ENCODE measurements around the gene DOLPP1. TPM values are rescaled to one million over a fixed set of nuclear protein-coding genes. Genes with fewer than 3 reads are reported as not detected.

Gene DOLPP1
- total RNA-seq, 5 donors from 2014 or later (not counting 1 experiment from before 2014, with no cell fraction given) = 5.1 to 14.4 (median 11.8) TPM

GRCh38 chr9:129131300-129132145, 50.6 kb downstream of the DOLPP1 start:
- peak overlapping the region; percentile 2 for H3K27ac ChIP-seq (ENCODE audit: low read length)
- H3K9me3 Mint-ChIP-seq = no peaks in the 10 kb centered on the region
- H3K4me3 Mint-ChIP-seq = no peak overlapping the region

GRCh38 chr9:129133082-129133481, 52.2 kb downstream of the DOLPP1 start:
- H3K36me3 ChIP-seq (ENCODE audit: control insufficient read depth in 2 of 2, extremely low read depth in 1 of 2, insufficient read depth in 1 of 2, low read length in 1 of 2) = peaks cover 19 to 46% of the 10 kb centered on the region in 2 donors

More at GRCh38 chr9:129131300-129132145, 50.6 kb downstream of the DOLPP1 start:
- Histone ChIP-seq H3K36me3 (ENCODE audit: control insufficient read depth in 2 of 2, extremely low read depth in 1 of 2, insufficient read depth in 1 of 2, low read length in 1 of 2) (peaks cover 25 to 44% of the 10 kb centered on the region in 2 donors), H3K9me3 (no peaks in the 10 kb centered on the region), H3K4me1 (ENCODE audit: control insufficient read depth in 1 of 2, extremely low read depth in 1 of 2, insufficient read depth in 2 of 2, low read length in 2 of 2) (peaks cover 0 to 11% of the 10 kb centered on the region in 2 experiments), H3K27me3 (replicated peaks in 1 of 2; ENCODE audit: control insufficient read depth in 2 of 2, extremely low read depth in 1 of 2, insufficient read depth in 2 of 2, low read length in 1 of 2) (no peaks in the 10 kb centered on the region), H3K4me3 (ENCODE audit: control insufficient read depth in 1 of 2, extremely low read depth in 1 of 2, low read length in 1 of 2) (no peak overlapping the region)
- ChIA-PET CTCF (interaction anchor here (0.6 to 3.0 kb wide), 24 partner anchors 9 to 937 kb away, joined by 3 to 45 read pairs (median 4); partner anchors contain the start of genes C9orf50 (in 1 of the 2), NTMT1 (in 1 of the 2) and PTPA (in 1 of the 2)), POLR2A (interaction anchor here in 1 of 2 donors (1.1 kb wide), 1 partner anchor 494 kb away, joined by 6 read pairs; the partner anchor contains the start of gene NTMT1)
- H3K27ac Mint-ChIP-seq = peak overlapping the region in 1 of 2 donors; percentile 16
- ATAC-seq (replicated peaks in 1 of 4) (peak; percentile 96 to 100 (median 98)), DNase-seq (peak; percentile 66 to 90 (median 80))
- peaks cover 33% of the 10 kb centered on the region for H3K36me3 Mint-ChIP-seq
- WGBS (ENCODE audit: insufficient coverage) = 55% methylated on average over 8 of the region's 13 CpGs
- H3K27me3 Mint-ChIP-seq = no peaks in the 10 kb centered on the region
- H3K4me1 Mint-ChIP-seq = peaks cover 6 to 8% (median 6%) of the 10 kb centered on the region in 3 donors

GRCh38 chr9:129135476-129135875, 54.6 kb downstream of the DOLPP1 start:
- Mint-ChIP-seq H3K27ac (no peak overlapping the region), H3K9me3 (no peaks in the 10 kb centered on the region), H3K4me3 (no peak overlapping the region), H3K27me3 (no peaks in the 10 kb centered on the region), H3K36me3 (peaks cover 33% of the 10 kb centered on the region), H3K4me1 (peaks cover 19 to 23% (median 20%) of the 10 kb centered on the region in 3 donors)
- Histone ChIP-seq H3K4me1 (ENCODE audit: control insufficient read depth in 1 of 2, extremely low read depth in 1 of 2, insufficient read depth in 2 of 2, low read length in 2 of 2) (peaks cover 3 to 30% of the 10 kb centered on the region in 2 experiments), H3K9me3 (no peaks in the 10 kb centered on the region), H3K27me3 (replicated peaks in 1 of 2; ENCODE audit: control insufficient read depth in 2 of 2, extremely low read depth in 1 of 2, insufficient read depth in 2 of 2, low read length in 1 of 2) (no peaks in the 10 kb centered on the region), H3K4me3 (ENCODE audit: control insufficient read depth in 1 of 2, extremely low read depth in 1 of 2, low read length in 1 of 2) (no peak overlapping the region), H3K36me3 (ENCODE audit: control insufficient read depth in 2 of 2, extremely low read depth in 1 of 2, insufficient read depth in 1 of 2, low read length in 1 of 2) (peaks cover 13 to 43% of the 10 kb centered on the region in 2 donors), H3K27ac (ENCODE audit: low read length) (no peak overlapping the region)
- ChIA-PET CTCF (no interaction called here), POLR2A (no interaction called here)
- ATAC-seq (replicated peaks in 1 of 4) (no peak), DNase-seq (no peak)
- 100% methylated on average over 5 of the region's 6 CpGs for WGBS (ENCODE audit: insufficient coverage)

More at GRCh38 chr9:129133082-129133481, 52.2 kb downstream of the DOLPP1 start:
- H3K4me3 Mint-ChIP-seq = no peak overlapping the region
- Histone ChIP-seq H3K4me3 (ENCODE audit: control insufficient read depth in 1 of 2, extremely low read depth in 1 of 2, low read length in 1 of 2) (no peak overlapping the region), H3K27ac (ENCODE audit: low read length) (no peak overlapping the region), H3K27me3 (replicated peaks in 1 of 2; ENCODE audit: control insufficient read depth in 2 of 2, extremely low read depth in 1 of 2, insufficient read depth in 2 of 2, low read length in 1 of 2) (no peaks in the 10 kb centered on the region), H3K9me3 (no peaks in the 10 kb centered on the region), H3K4me1 (ENCODE audit: control insufficient read depth in 1 of 2, extremely low read depth in 1 of 2, insufficient read depth in 2 of 2, low read length in 2 of 2) (peaks cover 0 to 11% of the 10 kb centered on the region in 2 experiments)
- ATAC-seq (replicated peaks in 1 of 4) (no peak), DNase-seq (no peak)
- POLR2A ChIA-PET = interaction anchor here in 1 of 2 donors (0.6 kb wide), 2 partner anchors 36 to 811 kb away, joined by 7 read pairs; no protein-coding TSS in a partner anchor
- 100% methylated on average over 3 of the region's 4 CpGs for WGBS (ENCODE audit: insufficient coverage)
- H3K27me3 Mint-ChIP-seq = no peaks in the 10 kb centered on the region
- peaks cover 34% of the 10 kb centered on the region for H3K36me3 Mint-ChIP-seq
- no peak overlapping the region for H3K27ac Mint-ChIP-seq
- H3K9me3 Mint-ChIP-seq = no peaks in the 10 kb centered on the region
- peaks cover 6 to 8% (median 6%) of the 10 kb centered on the region in 3 donors for H3K4me1 Mint-ChIP-seq
- CTCF ChIA-PET = interaction anchor here (0.5 to 2.6 kb wide), 2 partner anchors 9 to 653 kb away, joined by 4 to 15 read pairs; no protein-coding TSS in a partner anchor

GRCh38 chr9:129136446-129137035, 55.6 kb downstream of the DOLPP1 start:
- 89% methylated on average over 12 of the region's 16 CpGs for WGBS (ENCODE audit: insufficient coverage)
- Histone ChIP-seq H3K36me3 (ENCODE audit: control insufficient read depth in 2 of 2, extremely low read depth in 1 of 2, insufficient read depth in 1 of 2, low read length in 1 of 2) (peaks cover 9 to 40% of the 10 kb centered on the region in 2 donors), H3K9me3 (no peaks in the 10 kb centered on the region), H3K27me3 (replicated peaks in 1 of 2; ENCODE audit: control insufficient read depth in 2 of 2, extremely low read depth in 1 of 2, insufficient read depth in 2 of 2, low read length in 1 of 2) (no peaks in the 10 kb centered on the region), H3K4me1 (ENCODE audit: control insufficient read depth in 1 of 2, extremely low read depth in 1 of 2, insufficient read depth in 2 of 2, low read length in 2 of 2) (peaks cover 11 to 37% of the 10 kb centered on the region in 2 experiments), H3K4me3 (ENCODE audit: control insufficient read depth in 1 of 2, extremely low read depth in 1 of 2, low read length in 1 of 2) (no peak overlapping the region), H3K27ac (ENCODE audit: low read length) (no peak overlapping the region)
- Mint-ChIP-seq H3K9me3 (no peaks in the 10 kb centered on the region), H3K4me3 (no peak overlapping the region), H3K27ac (no peak overlapping the region), H3K27me3 (no peaks in the 10 kb centered on the region), H3K4me1 (peaks cover 26 to 28% (median 27%) of the 10 kb centered on the region in 3 donors), H3K36me3 (peaks cover 27% of the 10 kb centered on the region)
- ChIA-PET CTCF (interaction anchor here in 1 of 2 donors (0.5 kb wide), 1 partner anchor 17 kb away, joined by 4 read pairs; no protein-coding TSS in a partner anchor), POLR2A (interaction anchor here in 1 of 2 donors (0.6 kb wide), 1 partner anchor 462 kb away, joined by 3 read pairs; no protein-coding TSS in a partner anchor)
- no peak for ATAC-seq (replicated peaks in 1 of 4)
- DNase-seq = no peak

- H3K9me3 Mint-ChIP-seq = no peaks in the 10 kb centered on the region
- H3K36me3 Mint-ChIP-seq = peaks cover 23% of the 10 kb centered on the region
- H3K9me3 ChIP-seq = no peaks in the 10 kb centered on the region
- H3K4me3 Mint-ChIP-seq = no peak overlapping the region
- no peak overlapping the region for H3K4me3 ChIP-seq (ENCODE audit: control insufficient read depth in 1 of 2, extremely low read depth in 1 of 2, low read length in 1 of 2)
- ChIA-PET CTCF (interaction anchor here (0.5 to 1.7 kb wide), 3 partner anchors 16 to 488 kb away, joined by 4 to 13 read pairs (median 4); no protein-coding TSS in a partner anchor), POLR2A (interaction anchor here in 1 of 2 donors (0.6 kb wide), 1 partner anchor 461 kb away, joined by 3 read pairs; no protein-coding TSS in a partner anchor)
- 98% methylated on average over 9 of the region's 19 CpGs for WGBS (ENCODE audit: insufficient coverage)
- no peak overlapping the region for H3K27ac ChIP-seq (ENCODE audit: low read length)
- peaks cover 11 to 37% of the 10 kb centered on the region in 2 experiments for H3K4me1 ChIP-seq (ENCODE audit: control insufficient read depth in 1 of 2, extremely low read depth in 1 of 2, insufficient read depth in 2 of 2, low read length in 2 of 2)
- DNase-seq (no peak), ATAC-seq (replicated peaks in 1 of 4) (no peak)
- H3K36me3 ChIP-seq (ENCODE audit: control insufficient read depth in 2 of 2, extremely low read depth in 1 of 2, insufficient read depth in 1 of 2, low read length in 1 of 2) = peaks cover 9 to 42% of the 10 kb centered on the region in 2 donors
- no peaks in the 10 kb centered on the region for H3K27me3 Mint-ChIP-seq
- H3K4me1 Mint-ChIP-seq = peaks cover 23 to 30% (median 28%) of the 10 kb centered on the region in 3 donors
- H3K27ac Mint-ChIP-seq = no peak overlapping the region
- no peaks in the 10 kb centered on the region for H3K27me3 ChIP-seq (replicated peaks in 1 of 2; ENCODE audit: control insufficient read depth in 2 of 2, extremely low read depth in 1 of 2, insufficient read depth in 2 of 2, low read length in 1 of 2)
Measured at GRCh38 chr9:129137292-129138143, 56.6 kb downstream of the DOLPP1 start.
